G401.6 (cell line): Measurements from ENCODE around the gene LGI2.
"Not testable (repeated sequence)": the region's sequence is repeated elsewhere in the genome, so short reads cannot be mapped to it uniquely, and the experiment has no call there.

ENCODE experiments used
- FAIRE-seq: peaks from 2 replicates; lab custom pipeline; 2012; peaks lifted over from hg19 to GRCh38; lab: Jason Lieb, UNC

The LGI2 gene

GRCh38 chr4:25030277-25031076 lies at the start of gene LGI2:
LGI2 (minus strand) TSS chr4:25030946; CDS start chr4:25030693, 253 bp downstream.
- no peak for FAIRE-seq

GRCh38 chr4:25078523-25078922 lies 47.8 kb upstream of the LGI2 start:
- FAIRE-seq, result no peak

GRCh38 chr4:25076625-25077398 lies 46.1 kb upstream of the LGI2 start:
- no peak for FAIRE-seq

GRCh38 chr4:25075851-25076250 lies 45.1 kb upstream of the LGI2 start:
- no peak for FAIRE-seq

GRCh38 chr4:25075129-25075528 lies 44.4 kb upstream of the LGI2 start:
- FAIRE-seq, result no peak

- no peak for FAIRE-seq
Measured at GRCh38 chr4:25070545-25070944, 39.8 kb upstream of the LGI2 start.

GRCh38 chr4:25069014-25069413 lies 38.3 kb upstream of the LGI2 start:
- FAIRE-seq, result no peak

GRCh38 chr4:25068386-25068785 lies 37.6 kb upstream of the LGI2 start:
- FAIRE-seq, result no peak

GRCh38 chr4:25065932-25066590 lies 35.3 kb upstream of the LGI2 start:
- no peak for FAIRE-seq

- no peak for FAIRE-seq
Measured at GRCh38 chr4:25065431-25065858, 34.7 kb upstream of the LGI2 start.

GRCh38 chr4:25064447-25064846 lies 33.7 kb upstream of the LGI2 start:
- FAIRE-seq, result not testable (repeated sequence)

GRCh38 chr4:25063116-25063515 lies 32.4 kb upstream of the LGI2 start:
- FAIRE-seq, result no peak

- no peak for FAIRE-seq
Measured at GRCh38 chr4:25062098-25062497, 31.4 kb upstream of the LGI2 start.

GRCh38 chr4:25061602-25062001 lies 30.9 kb upstream of the LGI2 start:
- FAIRE-seq, result no peak

- no peak for FAIRE-seq
Measured at GRCh38 chr4:25060963-25061340, 30.2 kb upstream of the LGI2 start.

GRCh38 chr4:25060241-25060962 lies 29.7 kb upstream of the LGI2 start:
- no peak for FAIRE-seq

- no peak for FAIRE-seq
Measured at GRCh38 chr4:25059791-25060190, 29.0 kb upstream of the LGI2 start.

- FAIRE-seq, result no peak
Measured at GRCh38 chr4:25058796-25059195, 28.1 kb upstream of the LGI2 start.

- FAIRE-seq, result no peak
Measured at GRCh38 chr4:25057299-25057698, 26.6 kb upstream of the LGI2 start.

- FAIRE-seq, result not testable (repeated sequence)
Measured at GRCh38 chr4:25052037-25052436, 21.3 kb upstream of the LGI2 start.

GRCh38 chr4:25051534-25051933 lies 20.8 kb upstream of the LGI2 start:
- no peak for FAIRE-seq

GRCh38 chr4:25050370-25051078 lies 19.8 kb upstream of the LGI2 start:
- no peak for FAIRE-seq
